IMR-90 (cell line): ENCODE results near the gene KIR3DL3. TPM values are rescaled to one million over a fixed set of nuclear protein-coding genes. Genes with fewer than 3 reads are reported as not detected.
"Not testable (repeated sequence)": the region's sequence is repeated elsewhere in the genome, so short reads cannot be mapped to it uniquely, and the experiment has no call there.

Experiments used
- ATAC-seq: fragments of 200-7000 bp; cut with Tn5 transposase; 2 replicates; pipeline ENCODE4 v1.9.1; 2020; ENCODE audit warnings: low read depth, mild to moderate bottlenecking, moderate library complexity
- BruUV-seq: library from RNA; stranded (reverse); fragments of 400-500 nt; replicated peaks from 2 replicates; lab custom pipeline; 2021; lab: Mats Ljungman, UMichigan
- CTCF ChIA-PET: fragments of 300-600 bp; formaldehyde crosslinking; extraction: SDS; loops from one replicate; lab custom pipeline; 2021; ENCODE audit warnings: antibody characterized with exemption; lab: Yijun Ruan, JAX
- POLR2A ChIA-PET: fragments of 300-600 bp; sonication (Branson Sonifier 250); formaldehyde crosslinking; loops from one replicate; lab custom pipeline; 2022; ENCODE audit warnings: antibody characterized with exemption; ENCODE audit not compliant: unreplicated experiment; lab: Charles Lee
- DNase-seq: peaks from one replicate; pipeline ENCODE4 v3.0.0; 2013
- H2AFZ ChIP-seq: replicated peaks from 2 replicates; pipeline ENCODE3; 2013; ENCODE audit warnings: low read length, mild to moderate bottlenecking; ENCODE audit not compliant: poor library complexity
- H2AK5ac ChIP-seq: 2 replicates; pipeline ENCODE4 v1.6.1; 2013; ENCODE audit warnings: low read depth, low read length, inconsistent platforms
- H2AK9ac ChIP-seq: replicated peaks from 2 replicates; pipeline ENCODE3; 2013; ENCODE audit warnings: mild to moderate bottlenecking, low read depth, low read length, moderate library complexity; ENCODE audit not compliant: poor library complexity
- H2BK120ac ChIP-seq: 2 replicates; pipeline ENCODE4 v1.6.1; 2013; ENCODE audit warnings: low read depth, low read length, inconsistent platforms
- H2BK15ac ChIP-seq: 3 replicates; pipeline ENCODE4 v1.6.1; 2013; ENCODE audit warnings: low read depth, low read length, inconsistent platforms
- H2BK20ac ChIP-seq: 2 replicates; pipeline ENCODE4 v1.6.1; 2013; ENCODE audit warnings: low read depth, mild to moderate bottlenecking, inconsistent platforms, low read length, moderate library complexity
- H2BK5ac ChIP-seq: 2 replicates; pipeline ENCODE4 v1.6.1; 2013; ENCODE audit warnings: mild to moderate bottlenecking, low read depth, low read length, inconsistent platforms; ENCODE audit not compliant: poor library complexity, severe bottlenecking
- H3K14ac ChIP-seq: replicated peaks from 2 replicates; pipeline ENCODE4 v1.6.1; 2013; ENCODE audit warnings: low read depth, low read length, inconsistent platforms
- H3K18ac ChIP-seq: 2 replicates; pipeline ENCODE4 v1.6.1; 2013; ENCODE audit warnings: low read depth, low read length, control low read depth
- H3K23ac ChIP-seq: 2 replicates; pipeline ENCODE4 v1.6.1; 2013; ENCODE audit warnings: low read depth, low read length, inconsistent platforms
- H3K27ac ChIP-seq: 2 replicates; pipeline ENCODE4 v1.5.1; 2013; ENCODE audit warnings: mild to moderate bottlenecking, control low read depth, low read length; ENCODE audit not compliant: insufficient read depth
- H3K27me3 ChIP-seq: 2 replicates; pipeline ENCODE4 v1.6.1; 2013; ENCODE audit warnings: low read length; ENCODE audit not compliant: control insufficient read depth, insufficient read depth
- H3K36me3 ChIP-seq: 2 replicates; pipeline ENCODE4 v1.6.1; 2013; ENCODE audit warnings: low read length, mixed read lengths; ENCODE audit not compliant: control insufficient read depth, insufficient read depth
- H3K4ac ChIP-seq: 2 replicates; pipeline ENCODE4 v1.6.1; 2013; ENCODE audit warnings: low read depth, low read length, inconsistent platforms
- H3K4me1 ChIP-seq: 2 replicates; pipeline ENCODE4 v1.6.1; 2013; ENCODE audit warnings: low read length, mixed read lengths; ENCODE audit not compliant: control insufficient read depth, insufficient read depth
- H3K4me2 ChIP-seq: 2 replicates; pipeline ENCODE4 v1.6.1; 2013; ENCODE audit warnings: low read depth, mild to moderate bottlenecking, control low read depth, low read length, moderate library complexity
- H3K4me3 ChIP-seq: 2 replicates; pipeline ENCODE4 v1.5.1; 2013; ENCODE audit warnings: low read depth, mild to moderate bottlenecking, control low read depth, low read length, moderate library complexity; ENCODE audit not compliant: insufficient read depth
- H3K56ac ChIP-seq: 2 replicates; pipeline ENCODE4 v1.6.1; 2013; ENCODE audit warnings: low read length, inconsistent platforms; ENCODE audit not compliant: insufficient read depth; ENCODE audit errors: extremely low read depth
- H3K79me1 ChIP-seq, 2 experiments: 2 replicates each; pipeline ENCODE4 v1.6.1; 2013; ENCODE audit warnings: low read length in 2 of 2, inconsistent platforms in 1 of 2, low read depth in 1 of 2
- H3K9ac ChIP-seq: 2 replicates; pipeline ENCODE4 v1.6.1; 2013; ENCODE audit warnings: low read depth, low read length, control low read depth
- H3K9me1 ChIP-seq: 2 replicates; pipeline ENCODE4 v1.6.1; 2013; ENCODE audit warnings: low read length, inconsistent platforms; ENCODE audit not compliant: insufficient read depth
- H3K9me3 ChIP-seq: 2 replicates; pipeline ENCODE4 v1.6.1; 2013; ENCODE audit warnings: low read length; ENCODE audit not compliant: control insufficient read depth, insufficient read depth
- H4K20me1 ChIP-seq: 2 replicates; pipeline ENCODE4 v1.6.1; 2013; ENCODE audit warnings: low read length, inconsistent platforms; ENCODE audit not compliant: insufficient read depth
- H4K5ac ChIP-seq: 2 replicates; pipeline ENCODE4 v1.6.1; 2013; ENCODE audit warnings: mild to moderate bottlenecking, low read depth, low read length, control low read depth
- H4K8ac ChIP-seq, 2 experiments: 2 replicates each; pipeline ENCODE4 v1.6.1; 2013; ENCODE audit warnings: low read depth in 2 of 2, low read length in 2 of 2, control low read depth in 1 of 2, inconsistent platforms in 1 of 2
- H4K91ac ChIP-seq: 2 replicates; pipeline ENCODE4 v1.6.1; 2013; ENCODE audit warnings: low read depth, low read length, inconsistent platforms; ENCODE audit not compliant: insufficient read depth
- WGBS, 2 experiments: methylation state at CpG; one replicate each; pipeline versions ENCODE4 v1.1.5 to v1.1.7; 2013; ENCODE audit warnings: missing lambda C conversion rate in 2 of 2; ENCODE audit not compliant: insufficient read length in 1 of 2; ENCODE audit errors: extremely low coverage in 2 of 2; 5-methylcytosine and 5-hydroxymethylcytosine counted together
- dilution Hi-C: fragments of 300-500 bp; cut with HindIII; formaldehyde crosslinking; loops from one replicate; pipeline ENCODE4 v1.14.3; 2018; ENCODE audit warnings: low sequenced_read_pairs; ENCODE audit not compliant: unreplicated experiment
- in situ Hi-C: fragments of 300-500 bp; cut with MboI; formaldehyde crosslinking; loops from 3 replicates; pipeline ENCODE4 v1.14.3; 2019; ENCODE audit warnings: low sequenced_read_pairs, inconsistent platforms, mixed read lengths
- intact Hi-C: fragments of 100-400 bp; cut with micrococcal nuclease; formaldehyde crosslinking; loops from 2 replicates; pipeline ENCODE4 v1.10.0; 2022
- polyA plus RNA-seq, 3 experiments: library from polyadenylated mRNA; depleted of rRNA; stranded (reverse); fragments of >200 nt; gene quantifications; 2 replicates each; pipeline ENCODE4 v1.2.3, GENCODE V29; 2012; ENCODE audit warnings: low replicate concordance in 1 of 3
- total RNA-seq: library from RNA; depleted of rRNA; stranded (reverse); fragments of >200 nt; gene quantifications from 2 replicates; pipeline ENCODE4 v1.2.3, GENCODE V29; 2012

Gene KIR3DL3
- total and polyA plus RNA-seq, 2 of the 4 experiments (the other 2 are of a cell fraction) = not detected

GRCh38 chr19:54764219-54764618 is 40.0 kb downstream of the KIR3DL3 start:
- in situ Hi-C loops, H3K9ac ChIP-seq, H3K79me1 ChIP-seq, H3K4me2 ChIP-seq, H3K4ac ChIP-seq, H3K36me3 ChIP-seq, H3K14ac ChIP-seq, H3K4me1 ChIP-seq, H2AK9ac ChIP-seq, H2BK120ac ChIP-seq, CTCF ChIA-PET, H4K8ac ChIP-seq, H3K56ac ChIP-seq, H3K27ac ChIP-seq, H2AK5ac ChIP-seq, POLR2A ChIA-PET, dilution Hi-C loops, H3K27me3 ChIP-seq, H4K91ac ChIP-seq, BruUV-seq, H3K9me3 ChIP-seq, H4K5ac ChIP-seq, ATAC-seq, H4K20me1 ChIP-seq, H2BK15ac ChIP-seq, intact Hi-C loops, H2AFZ ChIP-seq, H2BK5ac ChIP-seq, H2BK20ac ChIP-seq, DNase-seq, H3K4me3 ChIP-seq, H3K18ac ChIP-seq, H3K9me1 ChIP-seq, H3K23ac ChIP-seq: not testable (repeated sequence)
- no CpG with 5 or more reads among the region's 8 CpGs for WGBS, 2 experiments

GRCh38 chr19:54766464-54766863 is 42.2 kb downstream of the KIR3DL3 start:
- CTCF ChIA-PET = not testable (repeated sequence)

More at GRCh38 chr19:54766464-54766863, 42.2 kb downstream of the KIR3DL3 start:
- intact Hi-C loops, H3K56ac ChIP-seq, dilution Hi-C loops, H3K4me3 ChIP-seq, DNase-seq, H3K9me3 ChIP-seq, H3K4me1 ChIP-seq, ATAC-seq, H3K79me1 ChIP-seq, H4K20me1 ChIP-seq, H2BK5ac ChIP-seq, H3K18ac ChIP-seq, H4K8ac ChIP-seq, H2AK9ac ChIP-seq, H3K9ac ChIP-seq, H3K4me2 ChIP-seq, H3K14ac ChIP-seq, H2BK20ac ChIP-seq, H3K9me1 ChIP-seq, H3K23ac ChIP-seq, H3K27ac ChIP-seq, H3K27me3 ChIP-seq, H3K36me3 ChIP-seq, H2BK120ac ChIP-seq, H3K4ac ChIP-seq, POLR2A ChIA-PET, H2AK5ac ChIP-seq, BruUV-seq, H2AFZ ChIP-seq, H2BK15ac ChIP-seq, H4K91ac ChIP-seq, in situ Hi-C loops, H4K5ac ChIP-seq: not testable (repeated sequence)
- WGBS, 2 experiments = no CpG with 5 or more reads among the region's 4 CpGs
